DLD1 (cell line): Measurements from ENCODE around the gene MRPL34.
"Not testable (repeated sequence)": the region's sequence is repeated elsewhere in the genome, so short reads cannot be mapped to it uniquely, and the experiment has no call there.

Experiments used
- in situ Hi-C: cut with HindIII; loops from 2 replicates; pipeline ENCODE4 v1.10.0; 2017; ENCODE audit warnings: low sequenced_read_pairs

Gene MRPL34

GRCh38 chr19:17305517-17306284 is at the start of gene MRPL34:
Gene MRPL34 (plus strand): TSS chr19:17305872. CDS start chr19:17305893, 21 bp downstream.
- in situ Hi-C loops: no loop called here

GRCh38 chr19:17256130-17256529 is 49.5 kb upstream of the MRPL34 start:
- in situ Hi-C loops: no loop called here

GRCh38 chr19:17259118-17259780 is 46.4 kb upstream of the MRPL34 start:
- in situ Hi-C loops: no loop called here

DNA sequence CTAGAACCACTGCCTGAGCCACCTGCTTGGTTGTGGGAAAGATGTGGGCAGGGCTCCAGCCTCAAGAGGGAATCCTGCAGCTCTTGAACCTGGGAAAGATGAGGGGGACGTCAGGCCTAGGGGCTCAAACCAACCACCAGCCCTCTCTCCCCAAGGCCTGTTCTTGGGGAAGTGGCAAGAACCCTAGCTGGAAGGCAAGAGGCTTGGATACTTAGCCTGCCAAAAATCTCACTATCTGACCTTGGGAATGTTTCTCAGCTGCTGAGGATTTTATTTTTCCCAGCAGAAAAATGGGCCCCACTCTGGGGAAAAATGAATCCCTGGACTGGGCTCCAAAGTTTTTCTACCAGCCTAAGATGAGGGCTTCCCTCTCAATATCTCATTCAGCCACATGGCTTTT is 45.7 kb upstream of the MRPL34 start:
- in situ Hi-C loops: no loop called here

DNA sequence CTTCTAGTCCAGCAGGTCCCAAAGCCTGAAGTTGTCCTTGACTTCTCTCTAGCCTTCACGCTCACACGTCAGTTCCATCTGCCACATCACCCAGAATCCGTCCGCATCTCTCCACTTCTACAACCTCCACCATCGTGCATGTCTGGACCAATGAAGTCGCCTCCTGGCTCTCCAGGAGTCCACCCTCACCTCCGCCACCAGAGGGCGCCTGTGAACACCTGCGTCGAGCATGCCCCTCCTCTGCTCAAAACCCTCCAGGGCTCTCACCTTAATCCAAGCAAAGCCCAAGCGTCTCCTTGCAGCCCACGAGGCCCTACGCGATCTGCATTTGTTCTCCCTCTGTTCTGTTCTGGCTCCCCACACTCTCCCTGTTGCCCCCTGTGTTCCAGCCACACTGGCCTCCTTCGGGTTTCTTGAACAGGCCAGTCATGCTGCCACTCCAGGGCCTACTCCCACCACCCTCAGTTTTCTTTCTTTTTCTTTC is 44.8 kb upstream of the MRPL34 start:
- in situ Hi-C loops: no loop called here

DNA sequence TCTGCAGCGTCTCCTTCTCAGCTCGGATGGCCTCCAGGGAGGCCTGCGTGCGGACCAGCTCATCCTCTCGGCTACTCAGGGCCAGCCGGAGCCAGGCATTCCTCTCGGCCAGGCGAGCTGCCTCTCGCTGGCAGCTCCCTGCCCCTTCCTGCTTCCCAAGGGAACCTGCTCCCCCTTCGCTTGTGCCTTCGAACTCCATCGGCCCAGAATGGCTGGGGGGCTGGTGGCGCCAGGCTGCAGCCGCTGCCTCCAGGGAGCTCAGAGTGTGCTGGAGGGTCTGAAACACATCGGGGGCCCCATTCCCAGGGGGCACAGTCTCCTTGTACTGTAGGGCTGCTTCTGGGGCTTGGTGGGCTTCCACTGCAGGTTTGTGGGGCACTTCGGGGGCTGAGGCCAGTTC is 43.1 kb upstream of the MRPL34 start:
- in situ Hi-C loops: no loop called here

DNA sequence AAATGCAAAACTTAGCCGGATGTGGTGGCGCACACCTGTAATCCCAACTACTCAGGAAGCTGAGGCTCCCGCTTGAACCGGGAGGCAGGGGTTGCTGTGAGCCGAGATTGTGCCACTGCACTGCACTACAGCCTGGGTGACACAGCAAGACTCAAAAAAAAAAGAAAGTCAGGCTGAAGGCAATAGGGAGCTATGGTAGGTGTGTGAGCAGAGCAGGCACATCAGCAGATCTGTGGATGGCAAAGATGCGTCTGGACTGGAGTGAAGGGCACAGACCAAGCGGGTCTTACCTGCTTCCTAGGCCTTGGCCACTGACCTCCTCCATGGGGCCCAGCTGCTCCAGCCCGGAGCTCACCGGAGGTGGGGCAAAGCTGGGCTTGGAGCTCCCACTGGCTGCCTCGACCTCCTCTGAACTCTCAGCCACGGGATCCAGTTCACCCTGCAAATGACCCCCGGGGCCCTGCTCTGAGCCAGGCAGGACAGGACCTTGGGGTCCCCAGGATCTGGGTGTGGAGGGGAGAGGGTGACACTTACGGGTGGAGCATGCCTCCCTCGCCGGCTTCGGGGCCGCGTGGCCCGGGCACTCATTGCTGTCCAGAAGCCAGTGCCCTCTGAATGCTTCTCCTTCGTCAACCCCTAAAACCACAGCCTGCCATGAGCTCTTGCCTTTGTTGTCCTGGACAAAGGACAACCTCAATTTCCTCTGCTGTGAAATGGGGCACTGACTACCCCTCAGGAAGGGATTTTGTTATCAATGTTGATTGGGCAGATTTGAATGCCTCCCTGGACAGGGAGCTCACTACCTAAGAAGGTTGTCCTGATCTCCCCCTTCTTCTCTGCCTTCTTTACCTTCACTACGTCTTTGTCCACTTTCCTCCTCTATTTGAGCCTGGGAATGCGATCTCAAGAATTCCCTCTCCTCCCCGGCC is 41.7 kb upstream of the MRPL34 start:
- in situ Hi-C loops: no loop called here

GRCh38 chr19:17264641-17264979 is 41.1 kb upstream of the MRPL34 start, which contains the start of gene USHBP1:
Gene USHBP1 (minus strand): TSS chr19:17264745. CDS start chr19:17264299, 446 bp downstream.
- in situ Hi-C loops: no loop called here

DNA sequence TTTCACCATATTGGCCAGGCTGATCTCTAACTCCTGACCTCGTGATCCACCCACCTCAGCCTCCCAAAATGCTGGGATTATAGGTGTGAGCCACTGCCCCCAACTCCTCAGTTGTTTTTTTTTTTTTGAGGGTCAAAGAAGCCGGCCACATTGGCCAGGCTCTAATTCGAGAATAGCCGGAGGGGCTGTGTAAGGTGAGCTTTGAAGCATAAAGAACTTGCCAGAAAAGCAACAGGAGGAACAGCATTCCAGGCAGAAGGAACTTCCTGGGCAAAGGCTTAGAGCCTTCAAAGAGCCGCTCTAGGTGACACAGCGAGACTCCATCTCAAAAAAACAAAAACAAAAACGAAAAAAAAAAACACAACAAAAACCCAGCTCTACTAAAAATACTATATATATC is 39.6 kb upstream of the MRPL34 start:
- in situ Hi-C loops: no loop called here

DNA sequence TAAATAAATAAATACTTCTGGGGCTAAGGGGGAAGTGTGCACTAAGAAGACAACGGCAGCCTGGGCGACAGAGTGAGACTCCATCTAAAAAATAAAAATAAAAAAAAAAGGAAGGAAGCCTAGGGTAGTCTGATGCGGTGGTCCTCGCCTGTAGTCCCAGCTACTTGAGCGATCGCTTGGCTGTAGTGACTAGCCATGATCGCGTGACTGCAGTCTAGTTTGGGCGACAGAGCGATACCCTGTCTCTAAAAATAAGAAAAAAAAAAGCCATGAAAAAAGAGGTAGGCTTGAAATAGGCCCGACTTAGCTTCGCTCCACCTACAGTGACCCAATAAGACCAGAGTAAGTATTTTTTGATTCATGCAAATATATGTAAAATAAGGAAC is 39.1 kb upstream of the MRPL34 start:
- in situ Hi-C loops: no loop called here

GRCh38 chr19:17266975-17267788 is 38.5 kb upstream of the MRPL34 start, which contains the start of gene BABAM1:
Gene BABAM1 (plus strand): TSS chr19:17267443. CDS start chr19:17268807, 1,364 bp downstream.
- in situ Hi-C loops: no loop called here

GRCh38 chr19:17268754-17269153 is 36.9 kb upstream of the MRPL34 start:
- in situ Hi-C loops: no loop called here

- in situ Hi-C loops: not testable (repeated sequence)
Observed at GRCh38 chr19:17274892-17275291, 30.8 kb upstream of the MRPL34 start.

DNA sequence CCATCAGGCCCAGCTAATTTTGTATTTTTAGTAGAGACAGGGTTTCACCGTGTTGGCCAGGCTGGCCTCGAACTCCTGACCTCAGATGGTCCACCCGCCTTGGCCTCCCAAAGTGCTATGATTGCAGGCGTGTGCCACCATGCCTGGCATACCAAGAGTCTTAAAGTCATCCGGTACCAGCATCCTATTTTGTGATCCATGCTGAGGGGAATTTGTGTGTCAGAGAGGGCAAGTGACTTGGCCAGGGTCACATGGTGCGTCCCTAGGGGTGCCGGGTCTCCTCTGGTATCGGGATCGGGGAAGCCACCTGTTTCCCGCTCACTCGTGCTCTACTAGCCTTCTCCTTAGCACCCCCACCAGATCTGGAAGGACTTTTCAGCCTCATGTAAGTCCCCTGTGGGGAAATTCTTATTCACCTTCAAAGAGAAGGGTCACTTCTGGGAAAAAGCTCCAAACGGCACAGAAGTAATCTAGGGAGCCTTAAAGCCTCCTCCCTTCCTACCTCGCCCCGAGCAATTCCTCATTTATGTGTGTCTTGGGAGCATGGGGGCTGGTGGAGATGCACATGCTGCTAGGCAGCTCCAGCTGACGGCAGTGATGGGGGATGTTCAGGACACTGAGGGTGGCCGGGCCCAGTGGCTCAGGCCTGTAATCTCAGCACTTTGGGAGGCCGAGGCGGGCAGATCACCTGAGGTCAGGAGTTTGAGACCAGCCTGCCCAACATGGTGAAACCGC is 30.1 kb upstream of the MRPL34 start:
- in situ Hi-C loops: no loop called here

GRCh38 chr19:17279436-17279835 is 26.2 kb upstream of the MRPL34 start:
- in situ Hi-C loops: no loop called here

- in situ Hi-C loops: no loop called here
Observed at GRCh38 chr19:17281391-17282304, 24.0 kb upstream of the MRPL34 start, which contains the start of gene ANKLE1. Gene ANKLE1 (plus strand): TSS chr19:17281901. CDS start chr19:17281921, 20 bp downstream.

GRCh38 chr19:17282488-17283125 is 23.1 kb upstream of the MRPL34 start:
- in situ Hi-C loops: no loop called here

- in situ Hi-C loops: no loop called here
Observed at GRCh38 chr19:17283504-17283996, 22.1 kb upstream of the MRPL34 start.
